Measurements from ENCODE around the gene DDX23.

The DDX23 gene

GRCh38 chr12:48883305-48884161, 31.6 kb upstream of the DDX23 start:
- H3K9me3 ChIP-seq (ENCODE audit: insufficient read depth, low read length) = no peaks in the 10 kb centered on the region
- no peaks in the 10 kb centered on the region for H3K27me3 ChIP-seq (ENCODE audit: low read length)
- H3K9ac ChIP-seq (ENCODE audit: low read length) = no peak overlapping the region
- H3K9me2 ChIP-seq (replicated peaks; ENCODE audit: insufficient read depth, low read length) = no peaks in the 10 kb centered on the region
- H3K79me2 ChIP-seq (ENCODE audit: insufficient read depth, low read length) = no peaks in the 10 kb centered on the region
- no peak overlapping the region for H2AFZ ChIP-seq (ENCODE audit: low read depth, low read length, severe bottlenecking)
- H3K4me3 ChIP-seq (ENCODE audit: insufficient read depth, low read length, poor library complexity, severe bottlenecking) = no peak overlapping the region
- no peaks in the 10 kb centered on the region for H3K36me3 ChIP-seq (ENCODE audit: low read length)
- H3K4me2 ChIP-seq (ENCODE audit: low read depth, low read length, poor library complexity, severe bottlenecking) = no peak overlapping the region
- H4K20me1 ChIP-seq (ENCODE audit: low read depth, low read length) = no peaks in the 10 kb centered on the region
- no peaks in the 10 kb centered on the region for H3F3A ChIP-seq (ENCODE audit: insufficient read depth)
- TF ChIP-seq, protein P1, sequence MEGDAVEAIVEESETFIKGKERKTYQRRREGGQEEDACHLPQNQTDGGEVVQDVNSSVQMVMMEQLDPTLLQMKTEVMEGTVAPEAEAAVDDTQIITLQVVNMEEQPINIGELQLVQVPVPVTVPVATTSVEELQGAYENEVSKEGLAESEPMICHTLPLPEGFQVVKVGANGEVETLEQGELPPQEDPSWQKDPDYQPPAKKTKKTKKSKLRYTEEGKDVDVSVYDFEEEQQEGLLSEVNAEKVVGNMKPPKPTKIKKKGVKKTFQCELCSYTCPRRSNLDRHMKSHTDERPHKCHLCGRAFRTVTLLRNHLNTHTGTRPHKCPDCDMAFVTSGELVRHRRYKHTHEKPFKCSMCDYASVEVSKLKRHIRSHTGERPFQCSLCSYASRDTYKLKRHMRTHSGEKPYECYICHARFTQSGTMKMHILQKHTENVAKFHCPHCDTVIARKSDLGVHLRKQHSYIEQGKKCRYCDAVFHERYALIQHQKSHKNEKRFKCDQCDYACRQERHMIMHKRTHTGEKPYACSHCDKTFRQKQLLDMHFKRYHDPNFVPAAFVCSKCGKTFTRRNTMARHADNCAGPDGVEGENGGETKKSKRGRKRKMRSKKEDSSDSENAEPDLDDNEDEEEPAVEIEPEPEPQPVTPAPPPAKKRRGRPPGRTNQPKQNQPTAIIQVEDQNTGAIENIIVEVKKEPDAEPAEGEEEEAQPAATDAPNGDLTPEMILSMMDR (IDR thresholded peaks at IDR 0.05; ENCODE audit: insufficient read depth, low read length, poor library complexity, severe bottlenecking) = no peak
- TF ChIP-seq EZH2phosphoT487 (conservative IDR thresholded peaks at IDR 0.05; ENCODE audit: low read length) = no peak
- no peak overlapping the region for H3K27ac ChIP-seq (ENCODE audit: low read depth, low read length)

- Histone ChIP-seq H4K20me1 (ENCODE audit: low read depth, low read length) (no peaks in the 10 kb centered on the region), H3K27me3 (ENCODE audit: low read length) (no peaks in the 10 kb centered on the region), H3K36me3 (ENCODE audit: low read length) (no peaks in the 10 kb centered on the region), H3K9me2 (replicated peaks; ENCODE audit: insufficient read depth, low read length) (no peaks in the 10 kb centered on the region), H3K4me2 (ENCODE audit: low read depth, low read length, poor library complexity, severe bottlenecking) (no peak overlapping the region), H3K9ac (ENCODE audit: low read length) (no peak overlapping the region), H3K4me3 (ENCODE audit: insufficient read depth, low read length, poor library complexity, severe bottlenecking) (no peak overlapping the region), H3F3A (ENCODE audit: insufficient read depth) (no peaks in the 10 kb centered on the region), H3K27ac (ENCODE audit: low read depth, low read length) (no peak overlapping the region), H2AFZ (ENCODE audit: low read depth, low read length, severe bottlenecking) (no peak overlapping the region), H3K9me3 (ENCODE audit: insufficient read depth, low read length) (no peaks in the 10 kb centered on the region), H3K79me2 (ENCODE audit: insufficient read depth, low read length) (no peaks in the 10 kb centered on the region)
- TF ChIP-seq, protein P1 (IDR thresholded peaks at IDR 0.05; ENCODE audit: insufficient read depth, low read length, poor library complexity, severe bottlenecking) = no peak
- no peak for TF ChIP-seq EZH2phosphoT487 (conservative IDR thresholded peaks at IDR 0.05; ENCODE audit: low read length)
Observed at GRCh38 chr12:48882972-48883304, 31.0 kb upstream of the DDX23 start.

GRCh38 chr12:48882315-48882687, 30.3 kb upstream of the DDX23 start:
- H3K9me2 ChIP-seq (replicated peaks; ENCODE audit: insufficient read depth, low read length) = no peaks in the 10 kb centered on the region
- H3K9ac ChIP-seq (ENCODE audit: low read length) = no peak overlapping the region
- no peaks in the 10 kb centered on the region for H3K79me2 ChIP-seq (ENCODE audit: insufficient read depth, low read length)
- H3F3A ChIP-seq (ENCODE audit: insufficient read depth) = no peaks in the 10 kb centered on the region
- no peak overlapping the region for H3K27ac ChIP-seq (ENCODE audit: low read depth, low read length)
- no peaks in the 10 kb centered on the region for H3K9me3 ChIP-seq (ENCODE audit: insufficient read depth, low read length)
- H4K20me1 ChIP-seq (ENCODE audit: low read depth, low read length) = no peaks in the 10 kb centered on the region
- no peaks in the 10 kb centered on the region for H3K36me3 ChIP-seq (ENCODE audit: low read length)
- no peak overlapping the region for H3K4me2 ChIP-seq (ENCODE audit: low read depth, low read length, poor library complexity, severe bottlenecking)
- TF ChIP-seq, protein P1 (IDR thresholded peaks at IDR 0.05; ENCODE audit: insufficient read depth, low read length, poor library complexity, severe bottlenecking) = no peak
- TF ChIP-seq EZH2phosphoT487 (conservative IDR thresholded peaks at IDR 0.05; ENCODE audit: low read length) = no peak
- no peaks in the 10 kb centered on the region for H3K27me3 ChIP-seq (ENCODE audit: low read length)
- H3K4me3 ChIP-seq (ENCODE audit: insufficient read depth, low read length, poor library complexity, severe bottlenecking) = no peak overlapping the region
- no peak overlapping the region for H2AFZ ChIP-seq (ENCODE audit: low read depth, low read length, severe bottlenecking)

All from SU-DHL-6 (cell line).